ENCODE measurements around the gene TAF4.

The TAF4 gene

DNA sequence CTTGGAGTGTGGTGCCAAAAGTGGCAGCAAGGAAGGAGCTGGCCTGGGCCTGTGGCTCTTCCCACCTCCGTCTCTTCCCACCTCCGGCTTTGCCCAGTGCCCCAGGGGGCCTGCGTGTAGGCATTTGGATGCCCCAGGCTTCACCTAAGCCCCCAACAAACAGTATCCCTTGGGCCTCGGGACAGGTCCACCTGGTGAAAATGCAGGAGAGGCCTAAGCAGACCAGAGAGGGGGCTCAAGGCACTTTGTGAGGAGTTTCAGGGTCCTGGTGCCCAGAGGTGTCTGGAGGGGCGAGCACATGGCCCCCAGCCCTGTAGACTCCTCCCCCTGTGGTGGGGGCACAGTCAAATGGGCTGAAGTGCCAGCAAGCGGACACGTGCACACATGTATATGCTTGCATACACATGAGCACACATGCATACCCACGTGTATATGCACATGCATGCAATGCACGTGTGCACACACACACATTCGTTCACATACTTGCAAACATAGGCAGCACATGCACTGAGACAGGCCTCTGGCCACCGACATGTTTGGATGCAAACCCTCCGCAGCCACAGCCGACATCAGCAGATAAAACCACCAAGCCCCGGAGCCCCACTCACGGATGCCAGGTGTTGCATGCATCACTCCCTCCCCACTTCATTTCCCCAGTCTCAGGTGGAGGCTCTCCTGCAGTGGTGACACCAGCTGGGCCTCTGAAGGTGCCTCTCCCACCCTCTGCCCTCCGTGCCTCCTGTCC, 124.5 kb downstream of the TAF4 start:
- no peak for DNase-seq

DNA sequence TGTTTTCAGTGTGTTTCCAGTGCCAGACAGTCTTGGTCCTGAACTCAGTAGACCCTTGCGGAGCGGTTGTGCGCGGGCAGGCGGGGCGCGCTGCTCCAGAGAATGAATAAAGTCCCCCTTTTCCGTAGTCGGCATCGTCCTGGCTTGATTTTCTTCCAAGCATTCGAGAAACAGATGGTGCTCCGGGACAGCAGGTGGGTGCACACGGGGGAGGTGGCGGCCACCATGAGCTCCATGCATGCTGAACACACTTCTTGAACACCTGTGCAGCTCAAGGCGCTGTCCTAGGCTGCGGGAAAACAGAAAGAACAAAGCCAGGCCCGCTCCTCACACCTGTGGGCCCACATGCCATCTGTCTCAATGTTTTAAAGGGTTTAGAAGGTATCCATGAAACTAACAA, 125.2 kb downstream of the TAF4 start:
- DNase-seq: no peak

DNA sequence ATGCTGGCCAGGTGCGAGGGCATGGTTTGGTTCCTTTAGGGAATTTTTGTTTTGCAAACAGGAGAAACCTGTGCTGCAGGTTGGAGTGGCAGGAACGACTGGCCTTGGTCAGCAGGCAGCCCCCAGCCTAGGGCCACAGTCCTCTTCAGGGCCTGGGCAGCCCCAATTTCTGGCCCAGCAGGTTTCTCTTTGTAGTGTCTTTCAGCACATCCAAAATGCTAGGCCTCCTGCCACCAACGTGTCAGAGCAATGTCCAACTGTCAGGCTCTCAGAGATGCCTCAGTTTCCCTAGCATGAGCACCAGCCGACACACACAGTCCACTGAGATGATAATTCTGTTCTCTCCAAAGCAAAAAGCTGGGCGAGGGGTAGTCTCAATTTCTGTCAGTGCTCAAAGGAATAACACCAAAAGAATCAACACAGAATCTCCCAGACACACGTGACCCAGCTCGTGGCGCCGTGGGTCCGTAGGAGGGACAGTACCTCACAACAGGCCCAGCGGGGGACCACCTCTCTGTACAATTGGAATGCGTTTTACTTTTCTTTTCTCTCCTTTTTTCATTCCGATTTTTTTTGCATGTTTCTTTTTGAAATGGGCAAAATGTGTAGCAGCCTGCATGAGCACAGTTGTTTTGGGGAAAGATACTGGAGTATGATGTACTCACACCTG, 125.9 kb downstream of the TAF4 start:
- no peak for DNase-seq

DNA sequence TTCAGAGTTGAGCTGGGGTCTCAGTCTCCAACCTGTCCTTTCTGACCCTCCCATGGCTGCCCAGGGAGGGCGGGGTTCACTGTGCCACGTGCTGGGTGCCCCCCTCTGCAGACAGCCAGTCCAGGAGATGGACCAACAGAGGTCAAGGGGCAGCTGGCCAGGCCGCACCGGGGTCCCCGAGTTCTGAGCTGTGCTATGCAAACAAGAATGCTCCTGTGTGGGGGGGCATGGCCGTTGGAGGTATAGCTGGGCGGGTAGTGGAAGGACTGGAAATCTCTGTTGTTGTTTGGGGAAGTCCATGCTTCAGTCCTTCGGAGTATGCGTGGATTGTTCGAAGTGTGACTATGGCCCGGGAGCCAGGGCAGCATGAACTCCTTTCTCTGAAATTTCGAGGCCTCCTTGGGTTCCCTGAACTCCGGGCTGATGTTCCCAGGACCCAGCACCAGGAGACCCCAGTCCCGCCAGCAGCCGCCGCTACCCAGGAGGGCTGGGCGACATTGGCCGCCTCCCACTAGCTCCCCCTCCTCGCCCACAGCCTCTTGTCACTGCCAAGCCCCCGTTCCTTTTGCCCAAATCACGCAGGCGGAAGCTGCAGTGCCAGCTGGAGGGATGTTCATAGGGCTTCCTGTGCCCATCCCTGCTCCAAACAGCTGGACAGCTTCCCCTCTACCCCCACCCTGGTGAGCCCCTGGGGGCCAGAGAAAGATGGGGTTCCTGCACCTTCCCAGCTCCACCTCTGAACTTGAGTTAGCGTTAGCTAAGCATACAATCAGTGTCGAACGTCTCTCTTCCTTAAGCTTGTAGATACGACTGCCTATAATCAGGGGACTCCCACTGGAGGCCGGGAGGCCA, 126.6 kb downstream of the TAF4 start:
- no peak for DNase-seq

DNA sequence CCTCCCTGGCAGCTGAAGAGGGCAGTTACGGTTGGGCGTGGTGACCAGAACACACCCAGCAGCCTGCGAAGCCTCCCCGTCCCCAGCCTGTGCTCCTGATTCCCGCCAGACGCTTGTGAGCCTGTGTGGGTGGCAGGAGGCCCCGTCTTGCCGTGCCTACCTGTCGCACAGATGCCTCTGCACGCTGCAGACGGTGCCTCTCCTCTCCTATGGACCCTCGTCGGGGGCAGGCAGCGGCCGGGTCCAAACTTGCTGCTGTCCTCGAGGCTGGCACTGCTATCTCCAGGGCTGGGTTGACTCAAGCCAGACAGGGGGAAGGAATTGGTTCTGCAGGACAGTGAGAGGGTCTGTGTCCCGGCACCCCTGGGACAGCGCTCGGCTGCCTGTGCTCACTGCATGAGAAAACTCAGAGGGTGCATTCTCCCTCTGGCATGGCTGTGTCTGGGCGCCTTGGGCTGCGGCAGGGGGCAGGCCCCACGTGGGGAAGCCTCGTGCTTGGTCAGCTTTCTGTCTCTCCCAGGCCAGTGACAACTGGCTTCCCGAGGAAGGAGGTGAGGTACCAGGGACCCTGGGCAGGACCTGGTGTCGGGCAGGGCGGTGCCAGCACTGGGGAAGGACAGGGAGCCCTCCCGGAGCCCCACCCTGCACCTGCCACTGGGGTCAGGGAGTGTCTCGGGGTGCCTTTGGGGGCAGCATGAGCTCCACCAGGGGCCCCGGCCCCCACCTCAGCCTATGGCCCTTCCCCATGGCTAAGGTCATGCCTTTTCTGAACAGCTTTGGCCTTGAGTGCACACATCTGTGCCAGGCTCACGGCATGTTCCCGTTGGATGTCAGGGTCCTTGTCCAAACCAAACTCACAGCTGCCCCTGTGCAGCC, 127.5 kb downstream of the TAF4 start:
- DNase-seq: no peak

DNA sequence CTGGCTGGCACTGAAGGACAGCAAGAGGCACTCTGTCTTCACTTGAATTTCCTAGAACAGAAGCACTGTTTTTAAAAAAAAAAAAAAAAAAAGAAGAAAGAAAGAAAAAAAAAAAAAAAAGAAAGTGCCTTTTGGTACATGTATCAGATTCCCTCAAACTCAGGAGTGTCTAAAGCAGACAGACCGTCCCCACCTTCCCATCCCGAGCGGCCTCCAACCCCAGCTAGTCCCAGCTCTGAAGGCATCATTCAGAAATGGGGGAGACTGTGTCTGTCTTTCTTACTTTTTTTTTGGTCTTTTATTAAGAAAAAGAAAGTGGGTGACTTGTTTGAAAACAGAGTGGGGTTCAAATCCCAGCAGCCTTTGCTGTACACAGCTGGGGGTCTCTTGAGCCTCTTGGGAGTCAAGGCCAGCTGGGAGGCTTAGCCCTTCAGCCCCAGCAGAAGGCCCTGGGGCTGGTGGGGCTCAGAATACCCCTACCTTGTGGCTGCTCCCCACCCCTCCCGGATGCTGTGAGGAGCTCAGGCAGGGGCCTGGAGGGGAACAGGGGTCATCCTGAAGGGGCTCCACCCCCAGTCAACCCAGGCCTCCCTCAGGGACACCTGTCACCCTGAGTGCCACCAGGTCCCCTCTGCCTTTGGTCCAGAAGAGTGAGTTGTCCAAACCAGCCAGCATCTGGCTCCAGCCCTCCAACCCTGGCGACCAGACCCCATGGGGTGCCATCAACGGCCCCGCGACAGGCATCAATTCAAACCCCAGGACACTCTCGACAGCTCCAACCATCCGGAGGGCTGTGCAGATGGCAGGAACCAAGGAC, 128.3 kb downstream of the TAF4 start:
- DNase-seq: no peak

DNA sequence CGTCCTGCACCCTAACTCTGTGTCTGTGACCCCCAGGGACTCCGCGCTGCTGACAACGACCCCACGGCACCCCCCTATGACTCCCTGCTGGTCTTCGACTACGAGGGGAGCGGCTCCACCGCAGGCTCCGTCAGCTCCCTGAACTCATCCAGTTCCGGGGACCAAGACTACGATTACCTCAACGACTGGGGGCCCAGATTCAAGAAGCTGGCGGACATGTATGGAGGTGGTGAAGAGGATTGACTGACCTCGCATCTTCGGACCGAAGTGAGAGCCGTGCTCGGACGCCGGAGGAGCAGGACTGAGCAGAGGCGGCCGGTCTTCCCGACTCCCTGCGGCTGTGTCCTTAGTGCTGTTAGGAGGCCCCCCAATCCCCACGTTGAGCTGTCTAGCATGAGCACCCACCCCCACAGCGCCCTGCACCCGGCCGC, 129.0 kb downstream of the TAF4 start:
- DNase-seq: no peak

DNA sequence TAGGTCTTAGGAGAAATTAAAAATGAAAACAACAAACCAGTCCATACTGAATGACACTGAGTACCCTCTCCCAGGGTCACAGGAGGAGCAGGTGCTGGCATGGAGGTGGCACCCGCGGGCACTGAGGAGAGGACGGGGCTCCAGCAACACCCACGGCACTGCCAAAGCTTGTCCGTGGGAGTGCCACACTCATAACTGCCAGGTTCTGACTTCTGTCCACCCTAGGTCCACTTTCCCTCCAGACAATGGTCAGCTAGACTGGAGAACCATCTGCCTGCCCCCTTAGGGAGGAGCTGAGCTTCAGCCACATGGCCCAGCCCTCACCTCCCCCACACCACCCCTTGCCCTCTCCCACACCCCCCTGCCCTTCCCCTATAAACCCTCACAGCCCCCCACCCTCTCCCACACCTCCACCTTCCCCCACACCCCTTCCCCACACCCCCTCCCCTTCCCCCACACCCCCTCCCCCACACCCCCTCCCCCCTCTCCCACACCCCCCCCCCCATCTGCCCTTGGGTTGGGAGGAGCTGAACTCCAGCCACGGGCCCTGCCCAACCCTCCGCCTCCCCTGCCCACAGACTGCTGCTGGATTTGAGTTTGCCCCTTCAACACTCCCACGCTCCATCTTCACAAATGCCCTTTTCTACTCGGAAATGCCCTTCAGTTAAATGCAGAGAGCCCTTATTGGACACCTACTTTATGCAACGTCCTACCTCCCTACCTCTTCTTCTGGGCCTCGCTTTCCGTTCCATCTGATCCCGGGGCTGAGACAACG, 129.6 kb downstream of the TAF4 start:
- no peak for DNase-seq

DNA sequence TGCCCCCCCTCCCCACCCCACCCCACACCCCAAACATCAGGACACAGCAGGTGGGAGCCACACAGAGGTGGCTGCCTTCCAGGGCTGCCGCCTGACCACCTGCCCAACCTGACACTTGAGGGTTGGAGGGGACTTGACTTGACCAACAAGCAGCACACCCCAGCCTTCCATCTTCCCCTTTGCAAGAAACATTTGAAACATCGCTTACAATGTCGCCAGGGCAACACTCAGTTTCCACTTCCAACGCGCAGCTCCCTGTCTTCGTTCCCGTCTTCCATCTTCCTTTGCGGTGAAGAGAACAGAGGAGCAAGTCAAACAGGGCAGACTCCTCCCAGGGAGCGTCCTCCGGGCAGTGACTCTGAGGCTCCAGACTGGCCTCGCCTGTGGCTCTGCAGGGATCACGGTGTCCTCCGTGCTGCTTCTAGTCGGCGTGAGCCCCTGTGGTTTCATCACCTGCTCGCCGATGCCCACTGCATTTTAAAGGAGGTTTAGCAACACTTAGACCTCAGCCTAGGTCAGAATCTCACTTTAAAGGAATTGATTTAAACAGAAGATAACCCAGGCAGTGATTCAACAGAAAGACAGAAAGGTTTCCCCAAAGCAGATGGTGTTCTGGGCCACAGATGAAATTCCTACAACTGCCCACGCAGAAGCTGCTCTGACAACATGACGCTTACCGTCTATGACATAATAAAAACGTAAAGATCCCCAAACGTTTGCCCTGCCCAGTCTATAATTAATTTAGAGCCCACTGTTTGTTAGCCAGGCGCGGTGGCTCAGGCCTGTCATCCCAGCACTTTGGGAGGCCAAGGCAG, 130.8 kb downstream of the TAF4 start:
- no peak for DNase-seq

DNA sequence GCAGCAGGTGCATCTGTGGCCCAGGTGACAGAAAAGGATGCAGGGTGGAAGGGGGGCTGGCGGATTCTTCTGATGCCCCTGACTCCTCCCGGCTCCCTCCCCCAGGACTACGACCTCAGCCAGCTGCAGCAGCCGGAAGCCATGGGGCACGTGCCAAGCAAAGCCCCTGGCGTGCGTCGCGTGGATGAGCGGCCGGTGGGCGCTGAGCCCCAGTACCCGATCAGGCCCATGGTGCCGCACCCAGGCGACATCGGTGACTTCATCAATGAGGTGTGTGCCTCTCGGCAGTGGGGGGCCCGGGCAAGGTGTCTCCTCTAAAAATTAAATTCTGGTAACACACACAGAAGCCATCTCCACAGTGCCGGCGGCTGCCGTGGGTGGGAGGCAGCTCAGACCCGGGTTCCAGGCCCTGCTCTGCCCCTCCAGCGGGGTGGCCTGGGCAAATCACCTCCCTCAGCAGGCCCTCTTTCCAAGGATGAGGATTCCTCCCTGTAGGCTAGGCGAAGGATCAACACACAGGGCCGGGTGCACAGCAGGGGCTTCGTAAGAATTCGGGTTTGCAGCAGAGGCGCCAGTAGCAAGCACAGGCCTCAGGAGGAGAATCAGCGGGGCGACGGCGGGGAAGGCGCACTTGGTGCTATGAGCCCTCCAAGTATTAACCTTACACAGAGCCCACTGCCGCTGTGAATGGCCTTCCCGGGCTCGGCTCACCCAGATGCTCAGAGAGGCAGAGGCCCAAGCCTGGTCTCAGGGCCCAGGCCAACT, 131.5 kb downstream of the TAF4 start:
- no peak for DNase-seq

DNA sequence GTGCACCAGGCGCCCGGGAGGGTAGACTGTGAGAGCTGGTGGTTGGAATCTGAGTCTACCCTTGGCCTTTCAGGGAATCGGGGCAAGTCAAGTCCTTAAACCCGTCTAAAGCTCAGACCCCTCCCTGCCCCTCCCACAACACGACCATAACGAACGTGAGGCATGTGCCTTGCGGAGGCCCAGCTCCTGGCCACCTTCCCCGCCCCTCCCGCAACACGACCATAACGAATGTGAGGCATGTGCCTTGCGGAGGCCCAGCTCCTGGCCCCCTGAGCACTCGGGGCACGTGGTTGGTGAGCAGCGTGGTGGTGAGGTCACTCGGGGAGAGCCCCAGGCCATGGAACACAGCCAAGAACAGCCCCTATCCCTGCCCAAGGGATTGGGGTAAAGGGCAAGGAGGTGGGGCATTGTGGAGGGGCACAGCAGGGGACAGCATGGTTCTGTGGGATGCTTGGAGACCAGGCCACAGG, 132.2 kb downstream of the TAF4 start:
- no peak for DNase-seq

DNA sequence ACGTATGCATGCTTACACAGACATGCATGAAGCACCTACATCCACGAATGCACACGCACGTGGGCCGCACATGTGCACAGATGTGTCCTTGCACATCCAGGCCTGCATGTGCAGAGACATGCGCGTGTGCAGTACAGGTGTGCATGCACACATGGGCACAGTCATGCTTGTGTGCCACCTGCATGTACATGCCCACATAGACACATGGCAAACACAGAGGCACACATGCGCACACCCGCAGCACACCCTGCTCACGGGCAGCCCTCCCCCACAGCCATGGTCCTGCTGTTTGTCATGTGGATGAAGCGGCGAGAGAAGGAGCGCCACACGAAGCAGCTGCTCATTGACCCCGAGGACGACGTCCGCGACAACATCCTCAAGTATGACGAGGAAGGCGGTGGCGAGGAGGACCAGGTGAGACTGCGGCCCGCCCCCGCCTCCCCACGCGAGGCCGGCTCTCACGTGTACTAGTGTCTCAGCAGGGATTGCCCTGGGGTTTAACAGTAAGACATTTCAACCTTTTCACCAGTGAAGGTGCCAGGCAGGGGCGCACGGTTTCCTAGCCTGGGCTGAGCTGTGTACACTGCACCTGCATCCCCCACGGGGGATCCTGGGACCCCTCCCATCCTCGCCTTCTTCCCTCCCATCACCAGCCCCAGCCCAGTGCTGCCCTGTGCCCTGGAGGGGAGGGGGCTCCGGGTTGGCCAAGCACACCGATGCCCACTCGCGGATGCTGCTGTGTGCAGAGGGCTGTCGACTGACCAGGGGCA, 132.8 kb downstream of the TAF4 start:
- no peak for DNase-seq

DNA sequence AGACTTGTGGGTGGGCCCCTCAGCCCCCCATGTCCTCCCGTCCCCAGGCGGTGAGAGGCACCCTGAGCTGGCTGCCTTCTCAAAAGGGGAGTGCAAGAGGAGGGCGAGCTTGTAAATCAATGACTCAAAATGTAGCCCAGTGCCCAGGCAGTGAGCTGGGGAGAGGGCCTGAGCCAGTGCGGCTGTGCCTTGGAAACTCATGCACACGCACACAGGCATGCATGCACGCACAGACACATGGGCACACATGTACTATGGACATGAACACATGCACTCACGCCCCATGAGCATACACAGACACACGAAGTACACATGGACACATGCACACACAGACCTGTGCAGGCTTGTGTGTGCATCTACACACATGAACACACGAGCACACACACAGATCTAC, 133.5 kb downstream of the TAF4 start:
- no peak for DNase-seq

DNA sequence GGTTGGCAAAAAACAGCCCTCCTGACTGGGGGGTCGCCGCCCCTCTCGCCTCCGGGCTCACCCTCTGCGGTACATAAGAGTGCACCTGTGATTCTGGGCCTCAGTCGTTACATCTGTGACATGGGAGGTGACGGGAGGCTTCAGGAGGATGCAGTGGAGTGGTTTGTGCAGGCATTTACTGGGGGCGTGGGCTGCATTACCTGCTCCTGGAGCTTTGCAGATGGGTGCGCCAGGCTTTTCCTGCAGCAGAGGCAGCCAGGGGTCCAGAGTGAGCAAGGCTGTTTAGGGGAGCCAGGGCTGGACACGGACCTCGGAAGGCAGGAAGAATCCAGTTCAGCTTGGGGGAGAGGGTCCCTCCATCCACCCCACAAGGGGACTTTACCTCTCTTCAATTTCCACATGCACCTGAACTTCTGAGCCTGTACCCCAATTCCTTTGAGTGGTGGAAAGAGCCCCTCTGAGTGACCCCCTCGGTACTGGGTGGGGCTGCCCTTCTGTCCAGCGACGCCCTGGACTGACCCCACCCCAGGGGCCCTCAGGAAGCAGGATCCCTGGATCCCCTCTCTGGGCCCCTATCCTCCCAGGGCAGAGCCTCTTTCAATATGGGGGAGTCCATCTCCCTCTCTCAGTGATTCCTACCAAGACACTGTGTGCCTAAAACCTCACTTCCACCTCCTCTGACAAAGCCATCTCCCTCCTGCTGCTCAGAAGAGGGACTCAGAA, 134.0 kb downstream of the TAF4 start:
- DNase-seq: no peak

DNA sequence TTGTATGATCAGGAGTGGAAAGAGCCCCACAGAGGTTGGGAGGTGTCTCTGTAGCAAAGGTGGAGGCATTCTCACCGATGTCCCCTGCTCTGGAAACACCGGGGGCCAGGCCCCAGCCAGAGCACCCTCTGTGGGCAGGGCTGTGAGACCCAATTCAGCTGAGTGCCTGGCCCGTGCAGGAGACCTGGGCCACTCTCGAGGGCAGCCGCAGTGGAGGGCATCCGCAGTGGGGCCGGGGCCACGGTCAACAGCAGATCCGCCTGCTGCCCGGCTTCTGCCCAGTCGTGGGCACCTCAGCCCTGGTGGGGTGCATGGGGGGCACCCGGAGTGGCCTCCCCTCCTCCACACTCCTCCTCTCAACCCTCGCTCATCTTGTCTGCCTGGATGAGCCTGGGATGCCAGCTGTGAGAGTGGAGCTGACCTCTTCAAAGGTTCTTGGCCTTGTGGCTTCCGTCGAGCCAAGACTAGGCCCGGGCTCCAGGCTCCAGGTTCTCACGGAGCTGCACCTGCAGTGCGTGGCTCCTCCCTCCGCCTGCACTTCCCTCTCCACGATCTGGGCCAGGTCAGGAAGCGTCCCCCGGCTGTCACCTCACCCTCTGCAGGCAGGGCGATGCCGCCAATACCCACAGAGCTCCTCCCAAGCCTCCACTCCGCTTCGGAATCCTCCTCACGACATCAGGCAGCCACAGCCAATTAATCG, 134.8 kb downstream of the TAF4 start:
- DNase-seq: no peak

DNA sequence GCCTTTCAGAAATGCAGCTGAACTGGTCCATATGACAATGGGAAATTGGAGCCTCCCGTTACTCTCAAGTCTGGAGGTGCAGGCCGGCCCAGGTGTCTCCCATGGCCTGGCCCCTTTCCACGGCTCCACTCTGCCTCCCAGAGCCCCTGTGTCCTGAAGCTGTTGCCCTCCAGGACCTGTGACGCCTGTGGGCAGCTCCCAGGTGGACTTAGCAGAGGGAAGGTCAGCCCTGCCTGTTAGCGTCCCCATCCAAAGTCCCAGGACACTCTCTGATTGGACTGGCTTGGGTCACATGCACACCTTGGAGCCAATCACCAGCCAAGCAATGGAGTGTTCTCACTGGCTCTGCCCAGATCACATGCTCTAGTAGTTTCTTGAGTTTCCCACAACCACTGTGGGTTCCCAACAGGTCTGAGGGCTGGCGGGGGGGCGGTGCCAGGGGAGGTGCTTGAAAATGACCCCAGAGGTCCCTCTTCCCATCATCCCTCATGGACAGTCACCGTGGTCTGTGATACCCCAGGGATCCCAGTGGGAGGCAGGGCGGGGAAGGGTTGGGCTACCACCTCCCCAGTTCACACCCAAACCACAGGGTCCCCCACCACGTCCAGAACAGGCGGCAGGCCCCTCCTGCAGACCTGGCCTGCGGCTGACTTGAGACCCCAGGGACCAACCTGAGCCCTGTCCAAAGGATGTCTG, 135.6 kb downstream of the TAF4 start:
- DNase-seq: no peak
